ENCODE measurements around the gene TENT5C. TPM values are rescaled to one million over a fixed set of nuclear protein-coding genes. Genes with fewer than 3 reads are reported as not detected.

The TENT5C gene
- total RNA-seq, 1 experiment from 2014 or later, result 1.4 TPM

GRCh38 chr1:117584181-117584580, 21.7 kb upstream of the TENT5C start (continued):
- TF ChIP-seq, protein P1, sequence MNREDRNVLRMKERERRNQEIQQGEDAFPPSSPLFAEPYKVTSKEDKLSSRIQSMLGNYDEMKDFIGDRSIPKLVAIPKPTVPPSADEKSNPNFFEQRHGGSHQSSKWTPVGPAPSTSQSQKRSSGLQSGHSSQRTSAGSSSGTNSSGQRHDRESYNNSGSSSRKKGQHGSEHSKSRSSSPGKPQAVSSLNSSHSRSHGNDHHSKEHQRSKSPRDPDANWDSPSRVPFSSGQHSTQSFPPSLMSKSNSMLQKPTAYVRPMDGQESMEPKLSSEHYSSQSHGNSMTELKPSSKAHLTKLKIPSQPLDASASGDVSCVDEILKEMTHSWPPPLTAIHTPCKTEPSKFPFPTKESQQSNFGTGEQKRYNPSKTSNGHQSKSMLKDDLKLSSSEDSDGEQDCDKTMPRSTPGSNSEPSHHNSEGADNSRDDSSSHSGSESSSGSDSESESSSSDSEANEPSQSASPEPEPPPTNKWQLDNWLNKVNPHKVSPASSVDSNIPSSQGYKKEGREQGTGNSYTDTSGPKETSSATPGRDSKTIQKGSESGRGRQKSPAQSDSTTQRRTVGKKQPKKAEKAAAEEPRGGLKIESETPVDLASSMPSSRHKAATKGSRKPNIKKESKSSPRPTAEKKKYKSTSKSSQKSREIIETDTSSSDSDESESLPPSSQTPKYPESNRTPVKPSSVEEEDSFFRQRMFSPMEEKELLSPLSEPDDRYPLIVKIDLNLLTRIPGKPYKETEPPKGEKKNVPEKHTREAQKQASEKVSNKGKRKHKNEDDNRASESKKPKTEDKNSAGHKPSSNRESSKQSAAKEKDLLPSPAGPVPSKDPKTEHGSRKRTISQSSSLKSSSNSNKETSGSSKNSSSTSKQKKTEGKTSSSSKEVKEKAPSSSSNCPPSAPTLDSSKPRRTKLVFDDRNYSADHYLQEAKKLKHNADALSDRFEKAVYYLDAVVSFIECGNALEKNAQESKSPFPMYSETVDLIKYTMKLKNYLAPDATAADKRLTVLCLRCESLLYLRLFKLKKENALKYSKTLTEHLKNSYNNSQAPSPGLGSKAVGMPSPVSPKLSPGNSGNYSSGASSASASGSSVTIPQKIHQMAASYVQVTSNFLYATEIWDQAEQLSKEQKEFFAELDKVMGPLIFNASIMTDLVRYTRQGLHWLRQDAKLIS (CRISPR knock-in tag; IDR thresholded peaks at IDR 0.05; ENCODE audit: borderline replicate concordance), result no peak
- TF ChIP-seq PREB (CRISPR knock-in tag; IDR thresholded peaks at IDR 0.05; ENCODE audit: borderline replicate concordance), result no peak
- no peak for TF ChIP-seq NFE2L1 (CRISPR knock-in tag; IDR thresholded peaks at IDR 0.05)
- TF ChIP-seq ZBTB21 (CRISPR knock-in tag; IDR thresholded peaks at IDR 0.05; ENCODE audit: borderline replicate concordance), result no peak
- TF ChIP-seq EMX1 (CRISPR knock-in tag; IDR thresholded peaks at IDR 0.05), result no peak

DNA sequence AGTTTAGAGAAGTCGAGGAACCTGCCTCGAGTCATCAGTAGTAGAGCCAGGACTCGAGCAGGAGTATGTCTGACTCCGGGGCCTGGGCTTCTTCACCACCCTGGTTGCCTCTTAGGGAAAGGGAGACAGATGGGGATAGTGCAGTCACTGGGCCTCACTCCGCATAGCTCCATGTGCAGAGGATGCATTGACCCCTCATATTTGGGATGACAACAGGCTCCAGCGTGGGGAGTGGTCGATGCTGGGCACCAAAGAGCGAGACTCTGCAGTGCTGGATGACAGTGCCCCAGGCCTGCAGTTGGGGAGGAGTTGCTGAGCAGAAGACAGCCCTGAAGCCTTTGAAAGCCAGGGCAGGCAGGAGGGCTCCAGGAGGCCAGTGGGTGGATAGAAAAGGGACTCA, 20.8 kb upstream of the TENT5C start:
- Mint-ChIP-seq H3K27ac (no peak overlapping the region), H3K4me1 (no peaks in the 10 kb centered on the region), H3K27me3 (ENCODE audit: low read depth) (no peaks in the 10 kb centered on the region; the same call in 1 of the 2 replicates), H3K4me3 (no peak overlapping the region), H3K9me3 (peaks cover 12% of the 10 kb centered on the region), H3K36me3 (no peaks in the 10 kb centered on the region)
- TF ChIP-seq, protein P2, sequence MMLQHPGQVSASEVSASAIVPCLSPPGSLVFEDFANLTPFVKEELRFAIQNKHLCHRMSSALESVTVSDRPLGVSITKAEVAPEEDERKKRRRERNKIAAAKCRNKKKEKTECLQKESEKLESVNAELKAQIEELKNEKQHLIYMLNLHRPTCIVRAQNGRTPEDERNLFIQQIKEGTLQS (CRISPR knock-in tag; conservative IDR thresholded peaks at IDR 0.05), result no peak
- TF ChIP-seq, protein P3, sequence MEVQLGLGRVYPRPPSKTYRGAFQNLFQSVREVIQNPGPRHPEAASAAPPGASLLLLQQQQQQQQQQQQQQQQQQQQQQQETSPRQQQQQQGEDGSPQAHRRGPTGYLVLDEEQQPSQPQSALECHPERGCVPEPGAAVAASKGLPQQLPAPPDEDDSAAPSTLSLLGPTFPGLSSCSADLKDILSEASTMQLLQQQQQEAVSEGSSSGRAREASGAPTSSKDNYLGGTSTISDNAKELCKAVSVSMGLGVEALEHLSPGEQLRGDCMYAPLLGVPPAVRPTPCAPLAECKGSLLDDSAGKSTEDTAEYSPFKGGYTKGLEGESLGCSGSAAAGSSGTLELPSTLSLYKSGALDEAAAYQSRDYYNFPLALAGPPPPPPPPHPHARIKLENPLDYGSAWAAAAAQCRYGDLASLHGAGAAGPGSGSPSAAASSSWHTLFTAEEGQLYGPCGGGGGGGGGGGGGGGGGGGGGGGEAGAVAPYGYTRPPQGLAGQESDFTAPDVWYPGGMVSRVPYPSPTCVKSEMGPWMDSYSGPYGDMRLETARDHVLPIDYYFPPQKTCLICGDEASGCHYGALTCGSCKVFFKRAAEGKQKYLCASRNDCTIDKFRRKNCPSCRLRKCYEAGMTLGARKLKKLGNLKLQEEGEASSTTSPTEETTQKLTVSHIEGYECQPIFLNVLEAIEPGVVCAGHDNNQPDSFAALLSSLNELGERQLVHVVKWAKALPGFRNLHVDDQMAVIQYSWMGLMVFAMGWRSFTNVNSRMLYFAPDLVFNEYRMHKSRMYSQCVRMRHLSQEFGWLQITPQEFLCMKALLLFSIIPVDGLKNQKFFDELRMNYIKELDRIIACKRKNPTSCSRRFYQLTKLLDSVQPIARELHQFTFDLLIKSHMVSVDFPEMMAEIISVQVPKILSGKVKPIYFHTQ (CRISPR knock-in tag; IDR thresholded peaks at IDR 0.05), result no peak
- no peak for TF ChIP-seq ATF1 (CRISPR knock-in tag; IDR thresholded peaks at IDR 0.05)
- no peak for TF ChIP-seq ZNF232 (CRISPR knock-in tag; IDR thresholded peaks at IDR 0.05)
- TF ChIP-seq KAT7 (CRISPR knock-in tag; IDR thresholded peaks at IDR 0.05; ENCODE audit: borderline replicate concordance), result no peak
- ChIA-PET POLR2A (no interaction called here), CTCF (no interaction called here)
- DNase-seq (ENCODE audit: low spot score) (no peak), ATAC-seq (no peak)

DNA sequence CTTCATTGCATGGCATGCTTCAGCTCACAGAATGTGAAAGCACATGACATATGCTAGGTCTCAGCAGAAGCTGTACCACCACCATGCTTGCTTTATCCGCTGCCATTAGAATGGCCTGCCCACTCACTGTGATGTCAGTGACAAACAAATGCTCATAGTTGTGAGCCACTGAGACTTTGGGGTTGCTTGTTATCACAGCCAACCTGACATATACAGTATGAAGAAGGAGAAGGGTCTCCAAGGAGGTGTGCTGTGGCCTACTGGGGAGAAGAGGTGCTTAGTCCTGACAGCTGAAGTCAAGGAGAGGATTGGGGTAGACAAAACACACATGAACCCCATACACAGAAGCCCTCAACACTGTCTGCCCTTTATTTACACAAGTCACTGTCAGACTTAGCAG, 19.5 kb upstream of the TENT5C start:
- Mint-ChIP-seq H3K9me3 (peaks cover 12% of the 10 kb centered on the region), H3K27me3 (ENCODE audit: low read depth) (no peaks in the 10 kb centered on the region), H3K36me3 (no peaks in the 10 kb centered on the region), H3K4me3 (no peak overlapping the region), H3K27ac (no peak overlapping the region), H3K4me1 (peaks cover 7% of the 10 kb centered on the region; the same call in 1 of the 2 replicates)
- TF ChIP-seq, protein P4, sequence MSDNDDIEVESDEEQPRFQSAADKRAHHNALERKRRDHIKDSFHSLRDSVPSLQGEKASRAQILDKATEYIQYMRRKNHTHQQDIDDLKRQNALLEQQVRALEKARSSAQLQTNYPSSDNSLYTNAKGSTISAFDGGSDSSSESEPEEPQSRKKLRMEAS (CRISPR knock-in tag; IDR thresholded peaks at IDR 0.05), result no peak
- no peak for TF ChIP-seq ELF4 (CRISPR knock-in tag; IDR thresholded peaks at IDR 0.05; ENCODE audit: low read depth)
- TF ChIP-seq ZNF425 (CRISPR knock-in tag; conservative IDR thresholded peaks at IDR 0.05), result no peak
- TF ChIP-seq, protein P5, sequence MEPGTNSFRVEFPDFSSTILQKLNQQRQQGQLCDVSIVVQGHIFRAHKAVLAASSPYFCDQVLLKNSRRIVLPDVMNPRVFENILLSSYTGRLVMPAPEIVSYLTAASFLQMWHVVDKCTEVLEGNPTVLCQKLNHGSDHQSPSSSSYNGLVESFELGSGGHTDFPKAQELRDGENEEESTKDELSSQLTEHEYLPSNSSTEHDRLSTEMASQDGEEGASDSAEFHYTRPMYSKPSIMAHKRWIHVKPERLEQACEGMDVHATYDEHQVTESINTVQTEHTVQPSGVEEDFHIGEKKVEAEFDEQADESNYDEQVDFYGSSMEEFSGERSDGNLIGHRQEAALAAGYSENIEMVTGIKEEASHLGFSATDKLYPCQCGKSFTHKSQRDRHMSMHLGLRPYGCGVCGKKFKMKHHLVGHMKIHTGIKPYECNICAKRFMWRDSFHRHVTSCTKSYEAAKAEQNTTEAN (CRISPR knock-in tag; IDR thresholded peaks at IDR 0.05), result no peak
- DNase-seq (ENCODE audit: low spot score) (no peak), ATAC-seq (no peak)
- ChIA-PET CTCF (interaction anchor here (2.6 kb wide), 1 partner anchor 51 kb away, joined by 10 read pairs; no protein-coding TSS in a partner anchor), POLR2A (no interaction called here)
